ENCODE measurements around the gene PKP2. TPM values are rescaled to one million over a fixed set of nuclear protein-coding genes. Genes with fewer than 3 reads are reported as not detected.

Gene PKP2
- total and polyA plus RNA-seq, 4 donors: 8.6 to 35.7 (median 12.8) TPM

DNA sequence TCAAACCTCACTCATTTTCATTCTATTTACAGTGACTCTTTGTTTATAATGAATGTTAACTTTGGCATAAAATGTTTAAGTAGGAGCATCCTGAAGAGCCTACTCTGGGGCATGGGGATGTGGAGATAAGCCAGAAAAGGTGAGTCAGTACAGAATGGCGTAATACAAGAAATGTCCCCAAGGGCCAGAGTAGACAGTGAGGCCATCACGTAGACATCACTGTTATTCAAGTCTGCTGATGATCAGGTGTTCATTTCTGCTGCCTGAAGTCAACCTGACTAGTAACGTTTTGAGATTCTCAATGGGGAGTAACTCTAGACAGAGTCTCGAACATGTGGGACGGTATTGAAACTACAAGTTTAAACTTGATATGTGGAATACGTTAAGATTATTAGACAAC is 47.6 kb upstream of the PKP2 start (continued):
- no peak for TF ChIP-seq HNF4G (IDR thresholded peaks at IDR 0.05)
- TF ChIP-seq, protein P1, sequence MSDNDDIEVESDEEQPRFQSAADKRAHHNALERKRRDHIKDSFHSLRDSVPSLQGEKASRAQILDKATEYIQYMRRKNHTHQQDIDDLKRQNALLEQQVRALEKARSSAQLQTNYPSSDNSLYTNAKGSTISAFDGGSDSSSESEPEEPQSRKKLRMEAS (IDR thresholded peaks at IDR 0.05): no peak

DNA sequence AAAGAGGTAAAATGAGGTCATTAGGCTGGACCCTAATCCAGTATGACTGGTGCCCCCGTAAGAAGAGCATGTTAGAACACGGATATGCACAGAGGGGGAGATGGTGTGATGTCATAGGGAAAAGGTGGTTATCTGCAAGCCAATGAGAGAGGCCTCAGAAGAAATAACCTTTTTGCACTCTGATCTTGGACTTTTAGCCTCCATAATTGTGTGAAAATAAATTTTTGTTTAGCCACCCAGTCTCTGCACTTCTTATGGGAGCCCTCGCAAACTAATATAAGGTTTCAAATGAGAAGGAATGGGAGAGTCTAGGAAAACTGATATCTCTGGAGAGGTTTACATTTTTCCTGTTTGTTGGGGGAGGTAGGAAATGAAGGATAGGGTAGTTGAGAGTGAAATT is 43.2 kb upstream of the PKP2 start:
- DNase-seq (ENCODE audit: low spot score): no peak
- Histone ChIP-seq H3K36me3 (ENCODE audit: control insufficient read depth in 4 of 4, insufficient read depth in 3 of 4, low read depth in 1 of 4, low read length in 3 of 4) (no peaks in the 10 kb centered on the region), H3K4me1 (ENCODE audit: control insufficient read depth in 4 of 4, insufficient read depth in 4 of 4, low read length in 3 of 4) (no peaks in the 10 kb centered on the region), H3K27ac (ENCODE audit: low read depth in 1 of 2, low read length in 2 of 2) (no peak overlapping the region), H3K9me3 (ENCODE audit: control insufficient read depth in 4 of 4, low read length in 3 of 4) (no peaks in the 10 kb centered on the region), H3K4me3 (ENCODE audit: low read depth in 1 of 3, low read length in 3 of 3) (no peak overlapping the region), H3K27me3 (ENCODE audit: control insufficient read depth in 4 of 4, insufficient read depth in 4 of 4, low read length in 3 of 4) (no peaks in the 10 kb centered on the region), H3K9ac (ENCODE audit: low read depth in 1 of 2, low read length in 2 of 2) (no peak overlapping the region)
- 63% methylated on average over 3 of the region's 3 CpGs for WGBS
- no peak for TF ChIP-seq RXRA (IDR thresholded peaks at IDR 0.05)
- no peak for TF ChIP-seq TAF1 (conservative IDR thresholded peaks at IDR 0.05)

DNA sequence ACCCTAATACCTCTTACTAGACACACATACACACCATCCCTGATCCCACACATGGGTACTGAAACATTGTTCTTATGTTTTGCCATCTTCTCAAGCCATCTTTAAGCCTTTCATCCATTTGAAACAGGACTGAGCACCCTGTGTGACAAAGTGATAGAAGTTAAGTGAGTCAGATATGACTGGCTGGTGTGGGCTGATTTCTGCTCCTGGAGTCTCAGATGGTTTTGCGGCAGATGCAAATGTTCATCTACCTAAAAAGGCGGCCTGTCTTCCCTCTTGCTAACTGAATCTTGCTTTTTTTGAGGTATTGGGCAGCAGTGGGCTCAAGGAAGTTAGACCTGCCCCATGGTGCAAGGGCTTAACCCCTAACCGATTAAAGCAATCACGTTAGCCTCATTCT is 30.4 kb upstream of the PKP2 start:
- Histone ChIP-seq H3K4me3 (ENCODE audit: low read depth in 1 of 3, low read length in 3 of 3) (no peak overlapping the region), H3K36me3 (ENCODE audit: control insufficient read depth in 4 of 4, insufficient read depth in 3 of 4, low read depth in 1 of 4, low read length in 3 of 4) (no peaks in the 10 kb centered on the region), H3K27ac (ENCODE audit: low read depth in 1 of 2, low read length in 2 of 2) (no peak overlapping the region), H3K9ac (ENCODE audit: low read depth in 1 of 2, low read length in 2 of 2) (no peak overlapping the region), H3K27me3 (ENCODE audit: control insufficient read depth in 4 of 4, insufficient read depth in 4 of 4, low read length in 3 of 4) (peaks cover 0 to 3% (median 1%) of the 10 kb centered on the region in 4 donors), H3K4me1 (ENCODE audit: control insufficient read depth in 4 of 4, insufficient read depth in 4 of 4, low read length in 3 of 4) (no peaks in the 10 kb centered on the region), H3K9me3 (ENCODE audit: control insufficient read depth in 4 of 4, low read length in 3 of 4) (no peaks in the 10 kb centered on the region)
- WGBS: 90% methylated on average over 4 of the region's 4 CpGs
- no peak for DNase-seq (ENCODE audit: low spot score)
- TF ChIP-seq, protein P2, sequence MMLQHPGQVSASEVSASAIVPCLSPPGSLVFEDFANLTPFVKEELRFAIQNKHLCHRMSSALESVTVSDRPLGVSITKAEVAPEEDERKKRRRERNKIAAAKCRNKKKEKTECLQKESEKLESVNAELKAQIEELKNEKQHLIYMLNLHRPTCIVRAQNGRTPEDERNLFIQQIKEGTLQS (IDR thresholded peaks at IDR 0.05): no peak
- TF ChIP-seq HNF4G (IDR thresholded peaks at IDR 0.05) (no peak), SP1 (IDR thresholded peaks at IDR 0.05) (no peak), EGR1 (IDR thresholded peaks at IDR 0.05; ENCODE audit: low read depth in 2 of 2) (no peak), FOXA1 (IDR thresholded peaks at IDR 0.05) (no peak), HNF4A (conservative IDR thresholded peaks at IDR 0.05) (no peak), RXRA (IDR thresholded peaks at IDR 0.05) (no peak), TAF1 (conservative IDR thresholded peaks at IDR 0.05) (no peak), YY1 (IDR thresholded peaks at IDR 0.05) (no peak), RAD21 (IDR thresholded peaks at IDR 0.05) (no peak), FOXA2 (IDR thresholded peaks at IDR 0.05) (no peak), NR2F2 (IDR thresholded peaks at IDR 0.05) (no peak), GABPA (IDR thresholded peaks at IDR 0.05 in 1 of 2, conservative IDR thresholded peaks at IDR 0.05 in 1 of 2) (no peak), JUND (IDR thresholded peaks at IDR 0.05) (no peak)
- TF ChIP-seq, protein P3, sequence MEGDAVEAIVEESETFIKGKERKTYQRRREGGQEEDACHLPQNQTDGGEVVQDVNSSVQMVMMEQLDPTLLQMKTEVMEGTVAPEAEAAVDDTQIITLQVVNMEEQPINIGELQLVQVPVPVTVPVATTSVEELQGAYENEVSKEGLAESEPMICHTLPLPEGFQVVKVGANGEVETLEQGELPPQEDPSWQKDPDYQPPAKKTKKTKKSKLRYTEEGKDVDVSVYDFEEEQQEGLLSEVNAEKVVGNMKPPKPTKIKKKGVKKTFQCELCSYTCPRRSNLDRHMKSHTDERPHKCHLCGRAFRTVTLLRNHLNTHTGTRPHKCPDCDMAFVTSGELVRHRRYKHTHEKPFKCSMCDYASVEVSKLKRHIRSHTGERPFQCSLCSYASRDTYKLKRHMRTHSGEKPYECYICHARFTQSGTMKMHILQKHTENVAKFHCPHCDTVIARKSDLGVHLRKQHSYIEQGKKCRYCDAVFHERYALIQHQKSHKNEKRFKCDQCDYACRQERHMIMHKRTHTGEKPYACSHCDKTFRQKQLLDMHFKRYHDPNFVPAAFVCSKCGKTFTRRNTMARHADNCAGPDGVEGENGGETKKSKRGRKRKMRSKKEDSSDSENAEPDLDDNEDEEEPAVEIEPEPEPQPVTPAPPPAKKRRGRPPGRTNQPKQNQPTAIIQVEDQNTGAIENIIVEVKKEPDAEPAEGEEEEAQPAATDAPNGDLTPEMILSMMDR (IDR thresholded peaks at IDR 0.05; ENCODE audit: low read depth, low read length, missing input control): no peak
- TF ChIP-seq, protein P1 (IDR thresholded peaks at IDR 0.05): no peak
- TF ChIP-seq, protein P4, sequence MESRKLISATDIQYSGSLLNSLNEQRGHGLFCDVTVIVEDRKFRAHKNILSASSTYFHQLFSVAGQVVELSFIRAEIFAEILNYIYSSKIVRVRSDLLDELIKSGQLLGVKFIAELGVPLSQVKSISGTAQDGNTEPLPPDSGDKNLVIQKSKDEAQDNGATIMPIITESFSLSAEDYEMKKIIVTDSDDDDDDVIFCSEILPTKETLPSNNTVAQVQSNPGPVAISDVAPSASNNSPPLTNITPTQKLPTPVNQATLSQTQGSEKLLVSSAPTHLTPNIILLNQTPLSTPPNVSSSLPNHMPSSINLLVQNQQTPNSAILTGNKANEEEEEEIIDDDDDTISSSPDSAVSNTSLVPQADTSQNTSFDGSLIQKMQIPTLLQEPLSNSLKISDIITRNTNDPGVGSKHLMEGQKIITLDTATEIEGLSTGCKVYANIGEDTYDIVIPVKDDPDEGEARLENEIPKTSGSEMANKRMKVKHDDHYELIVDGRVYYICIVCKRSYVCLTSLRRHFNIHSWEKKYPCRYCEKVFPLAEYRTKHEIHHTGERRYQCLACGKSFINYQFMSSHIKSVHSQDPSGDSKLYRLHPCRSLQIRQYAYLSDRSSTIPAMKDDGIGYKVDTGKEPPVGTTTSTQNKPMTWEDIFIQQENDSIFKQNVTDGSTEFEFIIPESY (IDR thresholded peaks at IDR 0.05): no peak
- TF ChIP-seq, protein P5, sequence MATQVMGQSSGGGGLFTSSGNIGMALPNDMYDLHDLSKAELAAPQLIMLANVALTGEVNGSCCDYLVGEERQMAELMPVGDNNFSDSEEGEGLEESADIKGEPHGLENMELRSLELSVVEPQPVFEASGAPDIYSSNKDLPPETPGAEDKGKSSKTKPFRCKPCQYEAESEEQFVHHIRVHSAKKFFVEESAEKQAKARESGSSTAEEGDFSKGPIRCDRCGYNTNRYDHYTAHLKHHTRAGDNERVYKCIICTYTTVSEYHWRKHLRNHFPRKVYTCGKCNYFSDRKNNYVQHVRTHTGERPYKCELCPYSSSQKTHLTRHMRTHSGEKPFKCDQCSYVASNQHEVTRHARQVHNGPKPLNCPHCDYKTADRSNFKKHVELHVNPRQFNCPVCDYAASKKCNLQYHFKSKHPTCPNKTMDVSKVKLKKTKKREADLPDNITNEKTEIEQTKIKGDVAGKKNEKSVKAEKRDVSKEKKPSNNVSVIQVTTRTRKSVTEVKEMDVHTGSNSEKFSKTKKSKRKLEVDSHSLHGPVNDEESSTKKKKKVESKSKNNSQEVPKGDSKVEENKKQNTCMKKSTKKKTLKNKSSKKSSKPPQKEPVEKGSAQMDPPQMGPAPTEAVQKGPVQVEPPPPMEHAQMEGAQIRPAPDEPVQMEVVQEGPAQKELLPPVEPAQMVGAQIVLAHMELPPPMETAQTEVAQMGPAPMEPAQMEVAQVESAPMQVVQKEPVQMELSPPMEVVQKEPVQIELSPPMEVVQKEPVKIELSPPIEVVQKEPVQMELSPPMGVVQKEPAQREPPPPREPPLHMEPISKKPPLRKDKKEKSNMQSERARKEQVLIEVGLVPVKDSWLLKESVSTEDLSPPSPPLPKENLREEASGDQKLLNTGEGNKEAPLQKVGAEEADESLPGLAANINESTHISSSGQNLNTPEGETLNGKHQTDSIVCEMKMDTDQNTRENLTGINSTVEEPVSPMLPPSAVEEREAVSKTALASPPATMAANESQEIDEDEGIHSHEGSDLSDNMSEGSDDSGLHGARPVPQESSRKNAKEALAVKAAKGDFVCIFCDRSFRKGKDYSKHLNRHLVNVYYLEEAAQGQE (IDR thresholded peaks at IDR 0.05): no peak

Data from liver (tissue), 9 donors.